ENCODE data around the gene IL17B.

DNA sequence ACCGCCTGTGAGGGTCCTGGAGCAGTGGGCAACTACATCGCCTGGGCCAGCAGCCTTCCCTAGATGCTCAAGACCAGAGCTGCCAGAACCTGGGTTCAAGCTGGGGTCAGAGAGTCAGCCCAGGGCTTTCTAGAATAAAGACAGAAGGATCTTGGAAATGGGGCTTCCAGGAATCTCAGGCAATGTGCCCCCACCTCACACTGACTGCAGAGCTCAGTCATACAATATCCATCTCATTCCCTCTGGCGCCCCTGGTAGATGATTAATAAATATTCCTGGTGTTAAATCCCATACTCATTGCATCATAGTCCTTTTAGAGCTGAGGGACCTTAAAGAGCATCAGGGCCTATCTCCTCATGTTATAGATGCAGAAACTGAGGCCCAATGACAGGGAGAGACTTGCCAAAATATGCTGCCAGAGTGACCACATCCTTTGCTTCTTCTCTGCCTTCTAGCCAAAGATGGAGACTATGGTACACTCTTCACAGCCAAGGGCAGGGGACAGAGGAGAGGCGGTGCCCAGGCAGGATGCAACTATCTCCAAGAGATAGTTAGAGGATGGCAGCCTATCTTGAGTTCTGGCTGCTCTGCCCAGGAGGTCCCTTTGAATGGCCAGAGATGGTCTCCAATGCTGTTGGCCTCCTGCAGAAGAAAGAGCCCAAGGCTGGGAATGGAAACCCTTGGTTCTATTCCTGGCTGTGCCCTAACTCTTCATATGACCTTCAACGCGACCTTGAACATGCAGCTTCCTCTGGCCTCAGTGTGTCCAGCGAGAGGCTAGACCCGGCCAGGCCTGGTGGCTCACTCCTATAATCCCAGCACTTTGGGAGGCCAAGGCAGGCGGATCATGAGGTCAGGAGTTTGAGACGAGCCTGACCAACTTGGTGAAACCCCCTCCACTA lies 36.2 kb upstream of the IL17B start:
- TF ChIP-seq CTCF (conservative IDR thresholded peaks at IDR 0.05; ENCODE audit: low read length) (no peak), EZH2phosphoT487 (IDR thresholded peaks at IDR 0.05; ENCODE audit: borderline replicate concordance, low read depth, low read length) (no peak)

Data from OCI-LY7 (cell line).